ENCODE measurements around the gene INTS6.
"Not testable (repeated sequence)": the region's sequence is repeated elsewhere in the genome, so short reads cannot be mapped to it uniquely, and the experiment has no call there.

The INTS6 gene

GRCh38 chr13:51453959-51454703 lies 1.3 kb upstream of the INTS6 start:
- no peak for DNase-seq

- DNase-seq, result peak; percentile 85
These were observed 547 bp upstream of the INTS6 start for GRCh38 chr13:51453207-51453958.

GRCh38 chr13:51451467-51452360 lies 1.1 kb downstream of the INTS6 start:
- DNase-seq, result peak; percentile 83

GRCh38 chr13:51451134-51451466 lies 1.7 kb downstream of the INTS6 start:
- no peak for DNase-seq

GRCh38 chr13:51449018-51449417 lies 3.8 kb downstream of the INTS6 start:
- no peak for DNase-seq

- DNase-seq, result peak; percentile 39
These were observed 7.9 kb downstream of the INTS6 start for GRCh38 chr13:51444922-51445321.

GRCh38 chr13:51440381-51440780 lies 12.5 kb downstream of the INTS6 start:
- DNase-seq, result no peak

- DNase-seq, result no peak
These were observed 15.2 kb downstream of the INTS6 start for GRCh38 chr13:51437550-51438127.

GRCh38 chr13:51435002-51435578 lies 17.7 kb downstream of the INTS6 start:
- DNase-seq, result peak; percentile 47

GRCh38 chr13:51432576-51432975 lies 20.3 kb downstream of the INTS6 start:
- no peak for DNase-seq

- no peak for DNase-seq
These were observed 25.9 kb downstream of the INTS6 start for GRCh38 chr13:51426982-51427381.

GRCh38 chr13:51425410-51426042 lies 27.3 kb downstream of the INTS6 start:
- no peak for DNase-seq

GRCh38 chr13:51423766-51424165 lies 29.1 kb downstream of the INTS6 start:
- DNase-seq, result no peak

- no peak for DNase-seq
These were observed 30.4 kb downstream of the INTS6 start for GRCh38 chr13:51422484-51422883.

- DNase-seq, result peak; percentile 10
These were observed 31.9 kb downstream of the INTS6 start for GRCh38 chr13:51420681-51421490.

- DNase-seq, result no peak
These were observed 33.7 kb downstream of the INTS6 start for GRCh38 chr13:51419001-51419636.

- no peak for DNase-seq
These were observed 35.1 kb downstream of the INTS6 start for GRCh38 chr13:51417716-51418115.

GRCh38 chr13:51416107-51416506 lies 36.7 kb downstream of the INTS6 start:
- no peak for DNase-seq

GRCh38 chr13:51415339-51415738 lies 37.5 kb downstream of the INTS6 start:
- not testable (repeated sequence) for DNase-seq

GRCh38 chr13:51412431-51412830 lies 40.4 kb downstream of the INTS6 start:
- DNase-seq, result no peak

- no peak for DNase-seq
These were observed 47.7 kb downstream of the INTS6 start for GRCh38 chr13:51405176-51405575.

Measured in CD4-positive, alpha-beta T cell treated with Interleukin-21 for 1 hour (primary cell).